HepG2 (cell line): Measurements from ENCODE around the gene RAB3GAP1. TPM values are rescaled to one million over a fixed set of nuclear protein-coding genes. Genes with fewer than 3 reads are reported as not detected.

Source experiments
- ERF ChIP-seq: IDR thresholded peaks from 2 replicates; pipeline ENCODE4 v1.6.1; 2018; ENCODE audit warnings: missing biosample characterization, missing genetic modification reagents
- FIP1L1 ChIP-seq: fragments of 200-400 bp; formaldehyde crosslinking; IDR thresholded peaks from 2 replicates; pipeline ENCODE4 v1.6.1; 2018; ENCODE audit warnings: low read depth, mild to moderate bottlenecking, low read length, moderate library complexity, borderline replicate concordance; ENCODE audit not compliant: insufficient read depth
- FOXO1 ChIP-seq: sonication (generic); formaldehyde crosslinking; IDR thresholded peaks from 2 replicates; pipeline ENCODE4 v1.4.0; 2020; ENCODE audit warnings: missing genetic modification reagents
- NFKBIZ ChIP-seq: IDR thresholded peaks from 2 replicates; pipeline ENCODE4 v1.6.1; 2018; ENCODE audit warnings: missing genetic modification reagents, missing compliant biosample characterization
- ZFP1 ChIP-seq: IDR thresholded peaks from 2 replicates; pipeline ENCODE4 v1.6.1; 2016
- ZKSCAN8 ChIP-seq: IDR thresholded peaks from 2 replicates; pipeline ENCODE4 v1.6.1; 2016; ENCODE audit warnings: borderline replicate concordance, missing genetic modification reagents, missing compliant biosample characterization
- ZNF598 ChIP-seq: sonication (generic); formaldehyde crosslinking; IDR thresholded peaks from 2 replicates; pipeline ENCODE4 v1.5.1; 2020; ENCODE audit warnings: mild to moderate bottlenecking, missing genetic modification reagents, borderline replicate concordance
- ZNF619 ChIP-seq: sonication (generic); formaldehyde crosslinking; IDR thresholded peaks from 2 replicates; pipeline ENCODE4 v1.4.0; 2020; ENCODE audit warnings: mild to moderate bottlenecking, missing genetic modification reagents
- ZNF724P ChIP-seq: sonication (generic); formaldehyde crosslinking; IDR thresholded peaks from 2 replicates; pipeline ENCODE4 v1.8.0; 2022; ENCODE audit warnings: missing genetic modification reagents, borderline replicate concordance
- ZNF878 ChIP-seq: sonication (generic); formaldehyde crosslinking; IDR thresholded peaks from 2 replicates; pipeline ENCODE4 v1.8.1; 2023; ENCODE audit warnings: mild to moderate bottlenecking, missing genetic modification reagents, moderate library complexity
- ZNF891 ChIP-seq: sonication (generic); formaldehyde crosslinking; IDR thresholded peaks from 2 replicates; pipeline ENCODE4 v1.5.0; 2020; ENCODE audit warnings: mild to moderate bottlenecking, missing genetic modification reagents
- polyA plus RNA-seq, 8 experiments: library from polyadenylated mRNA; depleted of rRNA in 3 of 8; stranded (reverse) in 7 of 8; unstranded in 1 of 8; fragments of >200 nt; fragmentation: Illumina TruSeq in 4 of 8; extraction: Trizol in 4 of 8; gene quantifications; 2 replicates each; pipeline versions ENCODE4 v1.2.1 to v1.2.3, GENCODE V29; 2011 to 2016; ENCODE audit warnings: low read depth in 4 of 8, missing spikeins in 1 of 8, mixed read lengths in 1 of 8; ENCODE audit not compliant: insufficient read depth in 1 of 8
- total RNA-seq, 5 experiments: library from RNA; depleted of rRNA; stranded (reverse); fragments of >200 nt; fragmentation: Illumina TruSeq; extraction: Trizol; gene quantifications; 2 replicates each; pipeline ENCODE4 v1.2.3, GENCODE V29; 2016; ENCODE audit warnings: low read depth in 1 of 5
- TF ChIP-seq, protein P1 (sequence below): sonication (generic); formaldehyde crosslinking; IDR thresholded peaks from 2 replicates; pipeline ENCODE4 v1.9.0; 2022; ENCODE audit warnings: low read depth, missing genetic modification reagents
- TF ChIP-seq, protein P2 (sequence below): sonication (generic); formaldehyde crosslinking; IDR thresholded peaks from 2 replicates; pipeline ENCODE4 v1.4.0; 2020; ENCODE audit warnings: mild to moderate bottlenecking, missing genetic modification reagents
- TF ChIP-seq, protein P3 (sequence below): sonication (generic); formaldehyde crosslinking; IDR thresholded peaks from 2 replicates; pipeline ENCODE4 v1.8.0; 2022; ENCODE audit warnings: mild to moderate bottlenecking, missing genetic modification reagents, moderate library complexity

RAB3GAP1 gene
- total and polyA plus RNA-seq, 2 of the 13 experiments (the other 11 are each of a cell fraction or from before 2014, with no cell fraction given): 15.2 to 48.8 TPM

DNA sequence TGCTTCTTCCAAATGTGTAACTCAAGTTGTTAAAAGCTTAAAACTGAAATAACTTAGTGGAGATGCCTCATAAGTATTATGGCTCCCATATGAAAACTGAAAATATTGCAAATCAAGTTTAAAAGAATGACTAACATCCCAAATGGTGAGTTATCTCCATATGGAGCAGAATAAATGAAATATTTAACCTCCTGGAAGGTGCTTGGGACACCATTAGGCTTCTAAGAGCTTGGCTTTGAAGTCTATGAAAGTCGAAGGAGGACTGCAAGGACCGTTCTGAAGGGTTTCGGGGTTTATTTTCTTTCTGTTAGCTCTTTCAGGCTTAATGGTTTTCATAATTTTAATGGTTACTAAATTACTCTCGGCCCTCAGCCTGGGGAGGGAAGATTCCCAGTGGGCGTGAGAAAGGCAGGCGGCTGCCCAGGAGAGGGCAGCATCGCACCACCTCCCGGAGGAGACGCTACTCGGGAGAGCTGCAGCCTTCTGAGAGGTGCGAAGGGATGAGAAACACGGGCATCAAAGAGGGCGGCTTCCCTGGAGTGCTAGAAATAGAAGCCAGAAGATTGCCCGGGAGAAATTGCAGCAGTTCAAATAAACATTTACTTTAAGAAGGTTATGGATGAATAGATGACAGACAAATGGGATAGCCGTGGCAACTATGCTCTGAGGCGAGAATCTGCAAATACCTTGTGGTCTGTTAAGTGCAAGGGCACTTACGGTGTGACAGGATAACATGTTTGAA lies 47.9 kb upstream of the RAB3GAP1 start (continued):
- TF ChIP-seq ZNF878 (no peak), FIP1L1 (no peak), ZNF891 (CRISPR knock-in tag) (no peak), NFKBIZ (CRISPR knock-in tag) (no peak), ZNF598 (CRISPR knock-in tag) (no peak), ZNF724P (CRISPR knock-in tag) (no peak), ZKSCAN8 (CRISPR knock-in tag) (no peak), ERF (CRISPR knock-in tag) (peak; percentile 70), ZFP1 (0 out of 2 replicates have a peak, but pooled peaks have one; percentile 39), FOXO1 (CRISPR knock-in tag) (peak; percentile 50; the same call in 1 of the 2 replicates), ZNF619 (CRISPR knock-in tag) (no peak)
- TF ChIP-seq, protein P1, sequence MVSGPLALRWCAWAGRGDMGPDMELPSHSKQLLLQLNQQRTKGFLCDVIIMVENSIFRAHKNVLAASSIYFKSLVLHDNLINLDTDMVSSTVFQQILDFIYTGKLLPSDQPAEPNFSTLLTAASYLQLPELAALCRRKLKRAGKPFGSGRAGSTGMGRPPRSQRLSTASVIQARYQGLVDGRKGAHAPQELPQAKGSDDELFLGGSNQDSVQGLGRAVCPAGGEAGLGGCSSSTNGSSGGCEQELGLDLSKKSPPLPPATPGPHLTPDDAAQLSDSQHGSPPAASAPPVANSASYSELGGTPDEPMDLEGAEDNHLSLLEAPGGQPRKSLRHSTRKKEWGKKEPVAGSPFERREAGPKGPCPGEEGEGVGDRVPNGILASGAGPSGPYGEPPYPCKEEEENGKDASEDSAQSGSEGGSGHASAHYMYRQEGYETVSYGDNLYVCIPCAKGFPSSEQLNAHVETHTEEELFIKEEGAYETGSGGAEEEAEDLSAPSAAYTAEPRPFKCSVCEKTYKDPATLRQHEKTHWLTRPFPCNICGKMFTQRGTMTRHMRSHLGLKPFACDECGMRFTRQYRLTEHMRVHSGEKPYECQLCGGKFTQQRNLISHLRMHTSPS (CRISPR knock-in tag): no peak
- TF ChIP-seq, protein P2, sequence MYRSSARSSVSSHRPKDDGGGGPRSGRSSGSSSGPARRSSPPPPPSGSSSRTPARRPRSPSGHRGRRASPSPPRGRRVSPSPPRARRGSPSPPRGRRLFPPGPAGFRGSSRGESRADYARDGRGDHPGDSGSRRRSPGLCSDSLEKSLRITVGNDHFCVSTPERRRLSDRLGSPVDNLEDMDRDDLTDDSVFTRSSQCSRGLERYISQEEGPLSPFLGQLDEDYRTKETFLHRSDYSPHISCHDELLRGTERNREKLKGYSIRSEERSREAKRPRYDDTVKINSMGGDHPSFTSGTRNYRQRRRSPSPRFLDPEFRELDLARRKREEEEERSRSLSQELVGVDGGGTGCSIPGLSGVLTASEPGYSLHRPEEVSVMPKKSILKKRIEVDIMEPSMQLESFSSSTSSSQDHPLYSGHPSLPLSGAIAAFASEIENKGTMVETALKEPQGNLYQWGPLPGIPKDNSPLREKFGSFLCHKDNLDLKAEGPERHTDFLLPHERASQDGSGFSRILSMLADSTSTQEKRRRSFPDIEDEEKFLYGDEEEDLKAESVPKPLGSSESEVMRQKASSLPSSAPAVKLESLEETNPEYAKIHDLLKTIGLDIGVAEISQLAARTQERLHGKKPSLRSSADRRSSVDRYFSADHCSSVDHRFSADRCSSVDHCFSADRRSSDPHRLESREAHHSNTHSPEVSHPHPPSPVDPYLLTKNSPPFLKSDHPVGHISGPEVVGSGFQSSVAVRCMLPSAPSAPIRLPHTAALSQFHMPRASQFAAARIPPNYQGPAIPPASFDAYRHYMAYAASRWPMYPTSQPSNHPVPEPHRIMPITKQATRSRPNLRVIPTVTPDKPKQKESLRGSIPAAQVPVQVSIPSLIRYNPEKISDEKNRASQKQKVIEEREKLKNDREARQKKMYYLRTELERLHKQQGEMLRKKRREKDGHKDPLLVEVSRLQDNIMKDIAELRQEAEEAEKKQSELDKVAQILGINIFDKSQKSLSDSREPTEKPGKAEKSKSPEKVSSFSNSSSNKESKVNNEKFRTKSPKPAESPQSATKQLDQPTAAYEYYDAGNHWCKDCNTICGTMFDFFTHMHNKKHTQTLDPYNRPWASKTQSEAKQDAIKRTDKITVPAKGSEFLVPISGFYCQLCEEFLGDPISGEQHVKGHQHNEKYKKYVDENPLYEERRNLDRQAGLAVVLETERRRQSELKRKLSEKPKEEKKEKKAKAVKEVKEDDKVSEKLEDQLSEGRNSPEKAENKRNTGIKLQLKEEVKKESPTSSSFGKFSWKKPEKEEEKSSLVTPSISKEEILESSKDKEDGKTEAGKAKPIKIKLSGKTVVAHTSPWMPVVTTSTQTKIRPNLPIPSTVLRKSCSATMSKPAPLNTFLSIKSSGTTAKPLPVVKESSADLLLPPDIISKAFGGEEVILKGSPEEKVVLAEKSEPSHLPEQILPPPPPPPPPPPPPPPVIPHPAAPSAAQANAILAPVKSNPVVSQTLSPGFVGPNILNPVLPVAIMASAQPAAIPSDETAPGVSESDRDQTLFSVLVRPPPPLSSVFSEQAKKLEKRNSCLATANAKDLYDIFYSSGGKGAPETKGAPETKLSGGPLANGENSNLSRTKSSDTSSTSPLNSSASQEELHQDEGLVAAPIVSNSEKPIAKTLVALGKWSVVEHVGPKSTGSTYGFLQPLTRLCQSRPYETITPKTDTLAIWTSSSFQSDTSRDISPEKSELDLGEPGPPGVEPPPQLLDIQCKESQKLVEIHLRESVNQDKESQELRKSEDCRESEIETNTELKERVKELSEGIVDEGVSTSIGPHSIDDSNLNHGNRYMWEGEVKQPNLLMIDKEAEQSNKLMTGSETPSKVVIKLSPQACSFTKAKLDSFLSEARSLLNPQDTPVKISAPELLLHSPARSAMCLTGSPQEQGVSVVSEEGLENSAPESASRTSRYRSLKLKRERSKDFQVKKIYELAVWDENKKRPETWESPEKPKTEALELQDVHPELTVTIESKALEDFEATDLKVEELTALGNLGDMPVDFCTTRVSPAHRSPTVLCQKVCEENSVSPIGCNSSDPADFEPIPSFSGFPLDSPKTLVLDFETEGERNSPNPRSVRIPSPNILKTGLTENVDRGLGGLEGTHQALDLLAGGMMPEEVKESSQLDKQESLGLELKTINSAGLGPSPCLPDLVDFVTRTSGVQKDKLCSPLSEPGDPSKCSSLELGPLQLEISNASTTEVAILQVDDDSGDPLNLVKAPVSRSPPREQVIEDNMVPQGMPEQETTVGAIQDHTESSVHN (CRISPR knock-in tag): no peak
- TF ChIP-seq, protein P3, sequence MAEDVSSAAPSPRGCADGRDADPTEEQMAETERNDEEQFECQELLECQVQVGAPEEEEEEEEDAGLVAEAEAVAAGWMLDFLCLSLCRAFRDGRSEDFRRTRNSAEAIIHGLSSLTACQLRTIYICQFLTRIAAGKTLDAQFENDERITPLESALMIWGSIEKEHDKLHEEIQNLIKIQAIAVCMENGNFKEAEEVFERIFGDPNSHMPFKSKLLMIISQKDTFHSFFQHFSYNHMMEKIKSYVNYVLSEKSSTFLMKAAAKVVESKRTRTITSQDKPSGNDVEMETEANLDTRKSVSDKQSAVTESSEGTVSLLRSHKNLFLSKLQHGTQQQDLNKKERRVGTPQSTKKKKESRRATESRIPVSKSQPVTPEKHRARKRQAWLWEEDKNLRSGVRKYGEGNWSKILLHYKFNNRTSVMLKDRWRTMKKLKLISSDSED: no peak
